ENCODE measurements around the gene KCTD15.

- no peak for TF ChIP-seq CTCF (conservative IDR thresholded peaks at IDR 0.05; ENCODE audit: low read length)
- no peak for TF ChIP-seq EZH2phosphoT487 (IDR thresholded peaks at IDR 0.05; ENCODE audit: borderline replicate concordance)
Observed at GRCh38 chr19:33755099-33756035, 41.3 kb upstream of the KCTD15 start.

All from Loucy (cell line).